ENCODE results near the gene PLET1. TPM values are rescaled to one million over a fixed set of nuclear protein-coding genes. Genes with fewer than 3 reads are reported as not detected.

PLET1 gene
- total RNA-seq (not detected), polyA plus RNA-seq (not detected), total RNA-seq (not detected)

- H3K4me3 Mint-ChIP-seq, result no peak within 1 kb of the TSS
- H3K4me1 ChIP-seq (ENCODE audit: control insufficient read depth in 2 of 2, insufficient read depth in 2 of 2, low read length in 2 of 2), result no peaks in the 10 kb centered on the region
- no peak for ATAC-seq
- no peak within 1 kb of the TSS for H3K27ac ChIP-seq (ENCODE audit: low read depth, low read length)
- H3K4me1 Mint-ChIP-seq, result no peaks in the 10 kb centered on the region
- intact Hi-C loops (cut with micrococcal nuclease), result no loop called here
- ChIA-PET CTCF (no interaction called here), POLR2A (no interaction called here)
- H3K27me3 ChIP-seq (ENCODE audit: control insufficient read depth in 2 of 2, insufficient read depth in 2 of 2, low read length in 2 of 2), result no peaks in the 10 kb centered on the region
- H3K27me3 Mint-ChIP-seq, result peaks cover 0 to 2% (median 0%) of the 10 kb centered on the region in 5 donors
- H3K36me3 Mint-ChIP-seq, result peaks cover 0 to 13% (median 0%) of the 10 kb centered on the region in 5 donors
- no peaks in the 10 kb centered on the region for H3K9me3 ChIP-seq (ENCODE audit: control insufficient read depth in 2 of 3, low read length in 3 of 3)
- no peak within 1 kb of the TSS for H3K27ac Mint-ChIP-seq
- DNase-seq, result no peak
- no peaks in the 10 kb centered on the region for H3K9me3 Mint-ChIP-seq
- no peaks in the 10 kb centered on the region for H3K36me3 ChIP-seq (ENCODE audit: control insufficient read depth in 2 of 3, insufficient read depth in 3 of 3, low read length in 3 of 3)
- H3K4me3 ChIP-seq (ENCODE audit: low read length), result no peak within 1 kb of the TSS
These were observed at the start of gene PLET1 for GRCh38 chr11:112260490-112260889. Gene PLET1, minus strand, starts transcription at chr11:112260860. Its CDS starts 271 bp downstream, at chr11:112260589.

- intact Hi-C loops (cut with micrococcal nuclease), result no loop called here
- Mint-ChIP-seq H3K9me3 (peaks cover 0 to 11% (median 6%) of the 10 kb centered on the region in 11 donors), H3K4me1 (peaks cover 0 to 12% (median 6%) of the 10 kb centered on the region in 7 donors), H3K4me3 (no peak overlapping the region), H3K36me3 (peaks cover 7 to 37% (median 25%) of the 10 kb centered on the region in 5 donors), H3K27ac (no peak overlapping the region), H3K27me3 (peaks cover 0 to 2% (median 0%) of the 10 kb centered on the region in 5 donors)
- no peaks in the 10 kb centered on the region for H3K36me3 ChIP-seq (ENCODE audit: control insufficient read depth in 2 of 3, insufficient read depth in 3 of 3, low read length in 3 of 3)
- H3K27me3 ChIP-seq (ENCODE audit: control insufficient read depth in 2 of 2, insufficient read depth in 2 of 2, low read length in 2 of 2), result no peaks in the 10 kb centered on the region
- no peak for DNase-seq
- H3K4me3 ChIP-seq (ENCODE audit: low read length), result no peak overlapping the region
- peak; percentile 45 for ATAC-seq
- POLR2A ChIA-PET, result no interaction called here
- no peaks in the 10 kb centered on the region for H3K9me3 ChIP-seq (ENCODE audit: control insufficient read depth in 2 of 3, low read length in 3 of 3)
- CTCF ChIA-PET, result no interaction called here
- H3K4me1 ChIP-seq (ENCODE audit: control insufficient read depth in 2 of 2, insufficient read depth in 2 of 2, low read length in 2 of 2), result no peaks in the 10 kb centered on the region
- H3K27ac ChIP-seq (ENCODE audit: low read depth, low read length), result no peak overlapping the region
These were observed 49.8 kb upstream of the PLET1 start for GRCh38 chr11:112310419-112310818.

- H3K27me3 Mint-ChIP-seq, result peaks cover 0 to 2% (median 0%) of the 10 kb centered on the region in 5 donors
- peaks cover 7 to 38% (median 25%) of the 10 kb centered on the region in 5 donors for H3K36me3 Mint-ChIP-seq
- Histone ChIP-seq H3K9me3 (ENCODE audit: control insufficient read depth in 2 of 3, low read length in 3 of 3) (no peaks in the 10 kb centered on the region), H3K36me3 (ENCODE audit: control insufficient read depth in 2 of 3, insufficient read depth in 3 of 3, low read length in 3 of 3) (no peaks in the 10 kb centered on the region), H3K27me3 (ENCODE audit: control insufficient read depth in 2 of 2, insufficient read depth in 2 of 2, low read length in 2 of 2) (no peaks in the 10 kb centered on the region), H3K4me3 (ENCODE audit: low read length) (no peak overlapping the region), H3K27ac (ENCODE audit: low read depth, low read length) (no peak overlapping the region), H3K4me1 (ENCODE audit: control insufficient read depth in 2 of 2, insufficient read depth in 2 of 2, low read length in 2 of 2) (no peaks in the 10 kb centered on the region)
- no peak for ATAC-seq
- no peak overlapping the region for H3K4me3 Mint-ChIP-seq
- intact Hi-C loops (cut with micrococcal nuclease), result no loop called here
- H3K9me3 Mint-ChIP-seq, result peaks cover 0 to 11% (median 6%) of the 10 kb centered on the region in 11 donors
- no peak for DNase-seq
- ChIA-PET CTCF (no interaction called here), POLR2A (no interaction called here)
- H3K27ac Mint-ChIP-seq, result no peak overlapping the region
- peaks cover 0 to 5% (median 0%) of the 10 kb centered on the region in 7 donors for H3K4me1 Mint-ChIP-seq
These were observed 48.0 kb upstream of the PLET1 start for GRCh38 chr11:112308651-112309050.

- DNase-seq (no peak), ATAC-seq (no peak)
- intact Hi-C loops (cut with micrococcal nuclease), result no loop called here
- ChIA-PET CTCF (no interaction called here), POLR2A (no interaction called here)
- H3K36me3 Mint-ChIP-seq, result peaks cover 7 to 34% (median 20%) of the 10 kb centered on the region in 5 donors
- Histone ChIP-seq H3K36me3 (ENCODE audit: control insufficient read depth in 2 of 3, insufficient read depth in 3 of 3, low read length in 3 of 3) (no peaks in the 10 kb centered on the region), H3K27ac (ENCODE audit: low read depth, low read length) (no peak overlapping the region), H3K27me3 (ENCODE audit: control insufficient read depth in 2 of 2, insufficient read depth in 2 of 2, low read length in 2 of 2) (no peaks in the 10 kb centered on the region), H3K4me1 (ENCODE audit: control insufficient read depth in 2 of 2, insufficient read depth in 2 of 2, low read length in 2 of 2) (no peaks in the 10 kb centered on the region), H3K9me3 (ENCODE audit: control insufficient read depth in 2 of 3, low read length in 3 of 3) (no peaks in the 10 kb centered on the region), H3K4me3 (ENCODE audit: low read length) (no peak overlapping the region)
- peaks cover 0 to 11% (median 6%) of the 10 kb centered on the region in 11 donors for H3K9me3 Mint-ChIP-seq
- no peak overlapping the region for H3K27ac Mint-ChIP-seq
- peaks cover 0 to 6% (median 0%) of the 10 kb centered on the region in 7 donors for H3K4me1 Mint-ChIP-seq
- H3K27me3 Mint-ChIP-seq, result peaks cover 0 to 2% (median 0%) of the 10 kb centered on the region in 5 donors
- H3K4me3 Mint-ChIP-seq, result no peak overlapping the region
These were observed 47.0 kb upstream of the PLET1 start for GRCh38 chr11:112307616-112308015.

- DNase-seq (no peak), ATAC-seq (no peak)
- peaks cover 5 to 36% (median 17%) of the 10 kb centered on the region in 5 donors for H3K36me3 Mint-ChIP-seq
- ChIA-PET CTCF (no interaction called here), POLR2A (no interaction called here)
- H3K27me3 Mint-ChIP-seq, result no peaks in the 10 kb centered on the region
- no peak overlapping the region for H3K4me3 Mint-ChIP-seq
- H3K4me1 Mint-ChIP-seq, result peaks cover 0 to 13% (median 7%) of the 10 kb centered on the region in 7 donors
- Histone ChIP-seq H3K4me3 (ENCODE audit: low read length) (no peak overlapping the region), H3K9me3 (ENCODE audit: control insufficient read depth in 2 of 3, low read length in 3 of 3) (no peaks in the 10 kb centered on the region), H3K27ac (ENCODE audit: low read depth, low read length) (no peak overlapping the region), H3K4me1 (ENCODE audit: control insufficient read depth in 2 of 2, insufficient read depth in 2 of 2, low read length in 2 of 2) (no peaks in the 10 kb centered on the region), H3K27me3 (ENCODE audit: control insufficient read depth in 2 of 2, insufficient read depth in 2 of 2, low read length in 2 of 2) (no peaks in the 10 kb centered on the region), H3K36me3 (ENCODE audit: control insufficient read depth in 2 of 3, insufficient read depth in 3 of 3, low read length in 3 of 3) (no peaks in the 10 kb centered on the region)
- peaks cover 0 to 11% (median 6%) of the 10 kb centered on the region in 11 donors for H3K9me3 Mint-ChIP-seq
- intact Hi-C loops (cut with micrococcal nuclease), result no loop called here
- H3K27ac Mint-ChIP-seq, result no peak overlapping the region
These were observed 45.6 kb upstream of the PLET1 start for GRCh38 chr11:112306230-112306629.

- intact Hi-C loops (cut with micrococcal nuclease), result no loop called here
- POLR2A ChIA-PET, result no interaction called here
- DNase-seq (no peak), ATAC-seq (no peak)
- Histone ChIP-seq H3K4me1 (ENCODE audit: control insufficient read depth in 2 of 2, insufficient read depth in 2 of 2, low read length in 2 of 2) (no peaks in the 10 kb centered on the region), H3K4me3 (ENCODE audit: low read length) (no peak overlapping the region), H3K36me3 (ENCODE audit: control insufficient read depth in 2 of 3, insufficient read depth in 3 of 3, low read length in 3 of 3) (no peaks in the 10 kb centered on the region), H3K27ac (ENCODE audit: low read depth, low read length) (no peak overlapping the region), H3K27me3 (ENCODE audit: control insufficient read depth in 2 of 2, insufficient read depth in 2 of 2, low read length in 2 of 2) (no peaks in the 10 kb centered on the region), H3K9me3 (ENCODE audit: control insufficient read depth in 2 of 3, low read length in 3 of 3) (no peaks in the 10 kb centered on the region)
- CTCF ChIA-PET, result interaction anchor here (1.1 kb wide), 1 partner anchor 250 kb away, joined by 3 read pairs; no protein-coding TSS in a partner anchor
- Mint-ChIP-seq H3K27me3 (no peaks in the 10 kb centered on the region), H3K36me3 (peaks cover 5 to 36% (median 14%) of the 10 kb centered on the region in 5 donors), H3K4me3 (no peak overlapping the region), H3K9me3 (peaks cover 0 to 11% (median 6%) of the 10 kb centered on the region in 11 donors), H3K27ac (peak overlapping the region in 2 of 9 donors; percentile 24 to 51), H3K4me1 (peaks cover 2 to 23% (median 10%) of the 10 kb centered on the region in 7 donors)
These were observed 44.3 kb upstream of the PLET1 start for GRCh38 chr11:112304914-112305313.

GRCh38 chr11:112303616-112304015, 43.0 kb upstream of the PLET1 start:
- H3K4me3 Mint-ChIP-seq, result no peak overlapping the region
- Histone ChIP-seq H3K27me3 (ENCODE audit: control insufficient read depth in 2 of 2, insufficient read depth in 2 of 2, low read length in 2 of 2) (no peaks in the 10 kb centered on the region), H3K36me3 (ENCODE audit: control insufficient read depth in 2 of 3, insufficient read depth in 3 of 3, low read length in 3 of 3) (no peaks in the 10 kb centered on the region), H3K4me1 (ENCODE audit: control insufficient read depth in 2 of 2, insufficient read depth in 2 of 2, low read length in 2 of 2) (peaks cover 0 to 6% of the 10 kb centered on the region in 2 donors), H3K27ac (ENCODE audit: low read depth, low read length) (no peak overlapping the region), H3K9me3 (ENCODE audit: control insufficient read depth in 2 of 3, low read length in 3 of 3) (no peaks in the 10 kb centered on the region), H3K4me3 (ENCODE audit: low read length) (no peak overlapping the region)
- ChIA-PET CTCF (interaction anchor here (0.5 kb wide), 1 partner anchor 24 kb away, joined by 4 read pairs; no protein-coding TSS in a partner anchor), POLR2A (no interaction called here)
- peaks cover 6 to 33% (median 18%) of the 10 kb centered on the region in 7 donors for H3K4me1 Mint-ChIP-seq
- ATAC-seq (no peak), DNase-seq (no peak)
- no peaks in the 10 kb centered on the region for H3K27me3 Mint-ChIP-seq
- peak overlapping the region in 1 of 9 donors; percentile 5 for H3K27ac Mint-ChIP-seq
- H3K9me3 Mint-ChIP-seq, result peaks cover 0 to 8% (median 4%) of the 10 kb centered on the region in 11 donors
- H3K36me3 Mint-ChIP-seq, result peaks cover 3 to 32% (median 10%) of the 10 kb centered on the region in 5 donors
- intact Hi-C loops (cut with micrococcal nuclease), result no loop called here

All from naive thymus-derived CD4-positive, alpha-beta T cell (primary cell).